Measurements from ENCODE around the gene SNPH.

SNPH gene

DNA sequence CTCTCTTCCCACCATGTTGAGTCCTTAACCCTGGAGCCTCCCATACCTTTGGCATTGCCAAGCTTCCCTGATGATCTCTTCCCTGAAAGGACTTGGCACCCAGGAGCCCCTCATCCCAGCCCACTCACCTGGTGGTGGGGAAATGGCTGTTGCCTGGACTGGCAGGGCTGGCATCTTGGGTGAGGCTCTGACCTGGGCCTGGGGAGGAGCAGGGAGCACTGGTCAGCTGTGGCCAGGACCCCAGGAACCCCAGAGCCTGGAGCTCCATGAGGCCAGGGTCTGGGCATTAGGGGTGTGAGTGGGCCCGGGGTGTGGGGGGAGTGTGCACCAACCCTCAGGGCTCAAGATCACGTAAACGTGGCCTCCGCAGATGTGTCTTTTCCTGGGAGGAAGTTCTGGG, 53.4 kb downstream of the SNPH start:
- Mint-ChIP-seq H3K27me3 (no peaks in the 10 kb centered on the region), H3K4me3 (no peak overlapping the region), H3K27ac (no peak overlapping the region), H3K9me3 (no peaks in the 10 kb centered on the region), H3K4me1 (peaks cover 21% of the 10 kb centered on the region)
- ATAC-seq (no peak), DNase-seq (no peak)

DNA sequence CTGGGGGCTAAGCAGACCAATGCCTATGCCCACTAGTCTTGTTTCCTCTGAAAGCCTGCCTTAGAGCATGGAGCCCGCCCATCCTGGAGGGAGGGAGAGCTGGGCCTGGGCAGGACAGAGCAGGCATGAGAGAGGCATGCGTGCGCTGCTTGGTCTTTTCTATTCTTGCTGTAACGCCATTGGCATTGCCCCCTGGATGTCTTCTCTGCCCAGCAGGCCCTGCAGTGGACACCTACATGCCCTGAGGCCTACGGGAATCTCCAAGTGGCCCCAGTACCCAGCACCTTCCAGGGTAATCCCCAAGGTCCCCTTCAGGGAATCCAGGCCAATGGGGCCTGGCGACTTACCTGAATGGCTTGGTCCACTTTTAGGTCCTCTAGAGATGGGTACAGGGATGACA, 53.9 kb downstream of the SNPH start:
- H3K27ac Mint-ChIP-seq: no peak overlapping the region
- no peaks in the 10 kb centered on the region for H3K27me3 Mint-ChIP-seq
- no peaks in the 10 kb centered on the region for H3K9me3 Mint-ChIP-seq
- H3K4me1 Mint-ChIP-seq: peaks cover 21% of the 10 kb centered on the region
- no peak for DNase-seq
- no peak overlapping the region for H3K4me3 Mint-ChIP-seq
- no peak for ATAC-seq

DNA sequence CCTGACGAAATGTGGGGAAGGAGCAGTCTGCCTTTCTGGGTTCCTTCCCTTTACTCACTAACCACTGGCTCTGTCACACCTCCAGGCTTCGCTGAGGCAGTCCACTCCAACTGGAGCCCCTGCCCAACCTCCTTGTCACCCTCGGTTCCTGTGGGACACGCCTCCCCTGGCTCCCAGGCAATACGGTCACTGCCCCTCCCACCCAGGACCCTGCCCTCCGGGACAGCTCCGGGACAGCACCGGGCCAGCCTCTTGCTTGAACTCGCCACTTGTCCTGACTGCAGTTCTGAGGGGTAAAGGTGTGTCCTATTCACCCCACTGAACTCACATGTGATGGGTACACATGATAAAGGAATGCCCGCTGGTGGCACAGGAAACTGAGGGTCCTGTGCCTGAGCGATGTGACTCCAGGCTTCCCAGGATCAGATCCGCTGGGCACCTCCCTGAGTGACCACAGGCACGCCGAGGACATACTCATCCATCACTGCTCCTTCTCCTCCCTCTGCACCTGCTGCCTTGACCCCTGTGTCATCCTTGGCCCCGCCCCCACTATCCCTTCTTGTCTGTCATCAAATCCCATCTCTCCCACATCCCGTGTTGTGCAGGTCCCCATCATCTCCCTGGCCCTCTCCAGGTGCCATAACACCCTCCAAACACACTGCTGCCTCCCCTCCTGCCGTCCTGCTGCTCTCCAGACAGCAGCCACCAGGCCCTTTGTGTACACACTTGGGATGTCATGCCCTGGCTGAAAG, 55.0 kb downstream of the SNPH start:
- no peak for DNase-seq
- no peak overlapping the region for H3K4me3 Mint-ChIP-seq
- H3K27me3 Mint-ChIP-seq: no peaks in the 10 kb centered on the region
- no peak overlapping the region for H3K27ac Mint-ChIP-seq
- peaks cover 21% of the 10 kb centered on the region for H3K4me1 Mint-ChIP-seq
- no peak for ATAC-seq
- H3K9me3 Mint-ChIP-seq: no peaks in the 10 kb centered on the region

DNA sequence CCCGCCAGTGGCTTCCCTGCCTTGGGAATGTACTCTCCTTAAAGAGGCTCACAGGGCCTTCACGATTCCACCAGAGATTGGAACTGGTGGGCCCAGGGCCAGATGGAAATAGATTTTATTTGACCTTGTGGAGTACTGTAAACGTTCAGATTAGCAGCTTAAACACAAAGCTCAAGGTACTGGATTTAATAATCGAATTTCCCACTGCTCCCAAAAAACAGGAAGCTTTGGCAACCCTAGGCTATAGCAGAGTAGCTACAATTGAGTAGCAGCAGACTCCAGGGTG, 55.5 kb downstream of the SNPH start:
- ATAC-seq (no peak), DNase-seq (no peak)
- H3K4me1 Mint-ChIP-seq: peaks cover 21% of the 10 kb centered on the region
- no peaks in the 10 kb centered on the region for H3K9me3 Mint-ChIP-seq
- H3K4me3 Mint-ChIP-seq: no peak overlapping the region
- no peak overlapping the region for H3K27ac Mint-ChIP-seq
- H3K27me3 Mint-ChIP-seq: no peaks in the 10 kb centered on the region

- ATAC-seq (no peak), DNase-seq (no peak)
- Mint-ChIP-seq H3K9me3 (no peaks in the 10 kb centered on the region), H3K4me1 (peaks cover 15% of the 10 kb centered on the region), H3K27ac (no peak overlapping the region), H3K4me3 (no peak overlapping the region), H3K27me3 (no peaks in the 10 kb centered on the region)
Measured at GRCh38 chr20:1322511-1323245, 56.6 kb downstream of the SNPH start.

- no peaks in the 10 kb centered on the region for H3K9me3 Mint-ChIP-seq
- no peaks in the 10 kb centered on the region for H3K27me3 Mint-ChIP-seq
- DNase-seq (no peak), ATAC-seq (no peak)
- no peak overlapping the region for H3K4me3 Mint-ChIP-seq
- peaks cover 9% of the 10 kb centered on the region for H3K4me1 Mint-ChIP-seq
- H3K27ac Mint-ChIP-seq: peak overlapping the region; percentile 23 to 57
Measured at GRCh38 chr20:1323256-1323655, 57.2 kb downstream of the SNPH start.

DNA sequence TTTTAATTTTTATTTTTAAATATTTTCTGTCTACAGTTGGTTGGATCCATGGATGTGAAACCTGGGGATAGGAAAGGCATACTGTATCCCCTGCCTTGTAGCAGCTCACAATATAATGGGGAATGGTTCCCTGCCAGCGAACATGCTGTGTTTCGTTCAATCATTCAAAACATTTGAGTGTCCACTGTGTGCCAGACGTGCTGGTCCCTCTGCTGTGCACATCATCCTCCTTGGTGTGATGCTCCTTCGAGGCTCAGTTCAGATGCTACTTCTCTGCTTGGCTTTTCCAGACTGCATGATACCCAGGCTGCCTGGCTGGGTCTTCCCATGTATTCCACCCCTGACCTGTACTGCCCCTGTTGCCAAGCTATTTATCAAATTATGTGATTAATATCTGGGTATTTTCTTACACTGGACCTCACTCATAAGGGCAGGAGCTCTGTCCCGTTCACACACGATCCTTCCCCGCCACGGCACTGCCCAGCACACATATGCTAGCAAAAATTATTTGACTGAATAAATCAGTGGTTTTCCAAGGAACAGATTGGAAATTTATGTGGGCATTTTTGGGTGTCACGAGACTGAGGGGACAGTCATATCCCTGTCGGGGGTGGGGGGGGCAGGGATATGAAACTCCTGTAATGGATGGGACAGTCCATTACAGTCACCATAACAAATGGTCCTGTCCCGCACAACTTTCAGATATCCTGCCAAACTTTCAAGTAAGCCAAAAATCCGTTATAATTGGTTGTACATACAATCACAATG, 57.9 kb downstream of the SNPH start:
- Mint-ChIP-seq H3K4me1 (peaks cover 2% of the 10 kb centered on the region), H3K9me3 (no peaks in the 10 kb centered on the region), H3K4me3 (no peak overlapping the region), H3K27me3 (no peaks in the 10 kb centered on the region), H3K27ac (no peak overlapping the region)
- ATAC-seq (no peak), DNase-seq (no peak)

DNA sequence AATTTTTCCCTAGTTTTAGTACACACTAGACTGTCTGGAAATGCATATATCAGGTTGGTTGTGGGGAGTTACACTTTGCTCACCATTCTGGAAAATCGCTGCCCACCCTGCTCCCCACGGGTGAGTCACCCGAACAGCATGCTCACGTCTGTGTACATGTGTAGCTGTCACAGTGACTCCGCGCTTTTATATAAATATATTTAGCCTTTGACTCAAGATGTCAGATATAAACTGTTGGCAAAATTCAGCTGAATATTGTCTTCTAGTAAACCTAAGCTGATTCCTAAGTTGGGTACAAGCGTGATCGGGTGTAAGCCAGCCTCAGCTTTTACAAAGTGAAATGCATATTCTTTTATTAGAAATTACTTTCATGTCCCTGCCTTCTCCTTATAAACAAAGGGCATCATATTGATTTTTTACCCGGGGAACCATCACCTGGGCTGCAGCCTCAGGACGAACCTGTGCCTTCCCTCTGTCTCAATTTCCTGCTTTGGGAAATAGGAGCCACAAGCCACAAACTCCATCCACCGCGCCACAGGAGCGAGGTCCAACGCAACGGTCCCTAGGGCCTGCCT, 58.6 kb downstream of the SNPH start:
- Mint-ChIP-seq H3K27me3 (no peaks in the 10 kb centered on the region), H3K4me3 (no peak overlapping the region), H3K9me3 (no peaks in the 10 kb centered on the region), H3K27ac (no peak overlapping the region), H3K4me1 (no peaks in the 10 kb centered on the region)
- peak in 1 of 2 donors; percentile 37 for DNase-seq
- ATAC-seq: no peak

DNA sequence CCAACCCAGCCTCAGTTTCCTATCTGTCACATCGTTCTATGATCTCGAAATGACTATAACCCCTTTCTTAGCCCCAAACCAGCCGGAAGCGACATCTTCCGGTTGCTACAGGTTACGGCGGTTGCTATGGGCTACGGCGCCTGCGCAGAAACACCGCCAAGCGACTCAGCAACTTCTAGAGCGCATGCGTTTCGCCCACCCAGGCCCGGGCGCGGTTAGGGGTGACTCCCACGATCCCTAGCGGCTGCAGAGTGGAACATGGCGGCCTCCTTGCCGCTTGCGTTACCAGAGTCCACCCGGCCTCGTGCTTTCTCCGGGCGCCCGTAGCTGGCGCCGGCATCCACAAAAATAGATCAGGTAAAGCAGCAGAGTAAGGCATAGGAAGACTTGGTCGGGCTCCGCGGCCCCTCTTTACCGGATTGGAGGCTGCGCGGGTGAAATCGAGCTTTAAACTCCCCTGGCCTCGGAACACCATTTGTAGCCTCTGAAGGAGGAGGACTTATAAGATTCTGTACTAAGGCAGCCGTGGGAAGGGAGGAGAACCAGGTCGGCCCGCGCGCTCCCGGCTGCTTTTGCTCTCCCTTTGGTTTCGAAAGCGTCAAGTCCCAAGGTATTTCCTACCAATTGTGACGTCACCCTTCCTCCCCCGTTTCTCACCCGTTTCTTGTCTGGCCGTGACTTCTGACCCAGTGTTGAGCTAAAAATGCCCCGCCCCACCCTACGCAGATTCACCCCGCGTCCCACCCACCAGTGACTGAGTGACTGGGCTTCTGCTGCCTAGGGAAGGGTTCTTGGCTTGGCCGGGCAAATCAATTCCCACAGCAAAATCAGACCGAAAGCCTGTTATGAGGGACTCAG, 59.3 kb downstream of the SNPH start:
- no peaks in the 10 kb centered on the region for H3K27me3 Mint-ChIP-seq
- no peaks in the 10 kb centered on the region for H3K4me1 Mint-ChIP-seq
- H3K9me3 Mint-ChIP-seq: no peaks in the 10 kb centered on the region
- H3K27ac Mint-ChIP-seq: no peak overlapping the region
- no peak overlapping the region for H3K4me3 Mint-ChIP-seq
- ATAC-seq (peak; percentile 90), DNase-seq (peak; percentile 98 to 99)

DNA sequence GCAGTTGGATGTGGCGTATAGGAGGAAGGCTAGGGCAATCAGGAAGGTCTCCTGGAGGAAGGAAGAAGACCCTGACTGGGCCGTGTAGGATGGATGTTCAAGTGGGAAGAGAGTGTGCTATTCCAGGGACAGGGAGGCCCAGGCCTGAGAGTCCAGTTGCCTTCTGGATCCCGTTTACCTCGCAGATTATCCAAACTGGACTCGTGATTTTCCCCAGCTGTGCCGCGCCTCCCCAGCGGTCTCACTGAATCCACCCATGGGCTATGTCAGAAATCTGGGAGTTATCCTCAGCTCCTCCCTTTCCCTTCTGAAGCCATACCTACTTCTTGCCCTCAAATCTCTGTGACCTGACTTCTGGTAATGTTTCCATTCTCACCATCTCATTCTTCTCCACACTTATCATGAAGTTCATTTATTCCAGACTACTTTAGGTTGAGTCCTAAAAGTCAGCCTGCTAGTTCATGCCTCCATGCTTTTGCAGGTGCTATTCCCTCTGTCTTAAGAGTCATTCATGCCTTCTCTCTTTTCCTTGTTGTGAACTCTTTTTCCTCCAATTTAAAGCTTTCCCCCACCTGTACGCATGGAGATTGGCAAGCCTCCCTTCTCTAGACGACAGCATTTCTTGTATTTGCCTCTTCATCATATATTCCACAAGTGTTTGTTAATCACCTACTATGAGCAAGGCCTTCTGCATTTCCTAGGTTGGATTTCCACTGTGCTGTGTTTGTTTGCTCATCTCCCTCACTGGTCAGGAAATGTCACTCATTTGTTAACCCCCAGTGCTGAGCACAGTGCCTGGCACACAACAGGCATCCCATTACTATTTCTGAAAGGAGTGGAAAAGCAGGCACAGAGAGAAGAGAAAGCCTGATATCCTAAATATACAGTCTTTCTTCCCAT, 60.2 kb downstream of the SNPH start:
- ATAC-seq: no peak
- no peak overlapping the region for H3K27ac Mint-ChIP-seq
- no peaks in the 10 kb centered on the region for H3K4me1 Mint-ChIP-seq
- H3K4me3 Mint-ChIP-seq: no peak overlapping the region
- no peaks in the 10 kb centered on the region for H3K27me3 Mint-ChIP-seq
- no peaks in the 10 kb centered on the region for H3K9me3 Mint-ChIP-seq
- peak in 1 of 2 donors; percentile 8 for DNase-seq

DNA sequence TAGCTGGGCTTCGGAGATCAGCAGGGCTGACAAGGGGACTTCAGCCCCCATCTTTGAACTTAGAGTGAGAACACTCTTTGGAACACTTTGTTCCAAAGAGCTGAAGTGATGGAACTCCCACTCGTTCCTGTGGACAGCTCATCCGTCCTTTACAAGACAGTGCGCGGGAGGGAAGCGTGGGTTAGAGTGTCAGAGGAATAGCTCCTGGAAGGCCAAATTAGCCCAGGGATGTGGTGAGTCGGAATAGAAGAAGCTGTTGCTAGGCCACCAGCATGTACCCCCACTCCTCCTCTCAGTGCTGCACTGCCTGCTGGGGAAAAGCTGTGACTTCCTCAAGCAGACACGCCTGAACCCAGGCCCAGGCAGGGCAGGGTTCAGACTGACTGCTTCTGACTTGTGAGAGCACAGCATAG, 61.2 kb downstream of the SNPH start:
- ATAC-seq: no peak
- Mint-ChIP-seq H3K27ac (peak overlapping the region in 1 of 2 donors; percentile 47), H3K4me1 (no peaks in the 10 kb centered on the region), H3K4me3 (peak overlapping the region in 1 of 2 donors; percentile 14), H3K27me3 (no peaks in the 10 kb centered on the region), H3K9me3 (no peaks in the 10 kb centered on the region)
- peak in 1 of 2 donors; percentile 14 for DNase-seq

DNA sequence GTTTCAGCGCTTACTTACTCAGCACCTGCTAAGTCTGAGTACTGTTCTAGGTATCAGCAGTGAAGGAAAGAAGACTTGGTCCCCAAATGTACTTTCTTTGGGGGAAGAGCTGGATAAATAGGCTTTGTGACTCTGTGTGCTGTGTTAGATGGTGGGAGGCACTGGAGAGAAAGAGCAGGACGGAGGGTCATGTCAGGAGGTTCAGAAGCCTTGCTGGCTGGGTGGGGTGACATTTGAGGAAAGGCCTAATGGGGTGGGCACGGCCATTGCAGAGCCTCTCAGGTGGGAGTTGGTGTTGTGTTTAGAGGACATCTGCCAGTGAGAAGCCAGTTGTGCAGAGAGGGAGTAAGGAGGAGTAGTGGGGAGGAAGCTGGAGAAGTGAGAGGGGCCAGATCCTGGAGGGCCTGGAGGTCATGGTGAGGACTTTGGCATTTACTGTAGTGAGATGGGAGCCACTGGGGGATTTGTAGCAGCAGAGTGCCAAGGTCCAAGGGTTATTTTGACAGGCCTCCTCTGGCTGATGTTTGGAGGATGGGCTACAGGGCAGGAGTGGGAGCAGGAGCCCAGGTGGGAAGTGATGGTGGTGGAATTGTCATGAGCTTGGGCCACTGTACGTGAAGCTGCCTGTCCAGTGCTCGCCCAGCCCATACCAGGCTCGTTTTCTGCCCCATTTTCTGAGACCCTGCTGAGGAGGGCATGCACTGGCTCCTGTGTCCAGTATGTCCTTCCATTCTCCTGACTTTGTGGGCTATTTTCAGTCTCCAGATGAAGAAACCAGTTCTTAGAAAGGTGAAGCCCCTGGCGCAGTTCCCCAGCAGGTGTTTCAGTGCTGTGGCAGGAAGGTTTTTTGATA, 62.0 kb downstream of the SNPH start:
- ATAC-seq (no peak), DNase-seq (peak in 1 of 2 donors; percentile 5)
- peaks cover 5% of the 10 kb centered on the region for H3K4me1 Mint-ChIP-seq
- H3K27ac Mint-ChIP-seq: peak overlapping the region; percentile 3 to 47
- H3K27me3 Mint-ChIP-seq: no peaks in the 10 kb centered on the region
- peak overlapping the region in 1 of 2 donors; percentile 14 for H3K4me3 Mint-ChIP-seq
- H3K9me3 Mint-ChIP-seq: no peaks in the 10 kb centered on the region

DNA sequence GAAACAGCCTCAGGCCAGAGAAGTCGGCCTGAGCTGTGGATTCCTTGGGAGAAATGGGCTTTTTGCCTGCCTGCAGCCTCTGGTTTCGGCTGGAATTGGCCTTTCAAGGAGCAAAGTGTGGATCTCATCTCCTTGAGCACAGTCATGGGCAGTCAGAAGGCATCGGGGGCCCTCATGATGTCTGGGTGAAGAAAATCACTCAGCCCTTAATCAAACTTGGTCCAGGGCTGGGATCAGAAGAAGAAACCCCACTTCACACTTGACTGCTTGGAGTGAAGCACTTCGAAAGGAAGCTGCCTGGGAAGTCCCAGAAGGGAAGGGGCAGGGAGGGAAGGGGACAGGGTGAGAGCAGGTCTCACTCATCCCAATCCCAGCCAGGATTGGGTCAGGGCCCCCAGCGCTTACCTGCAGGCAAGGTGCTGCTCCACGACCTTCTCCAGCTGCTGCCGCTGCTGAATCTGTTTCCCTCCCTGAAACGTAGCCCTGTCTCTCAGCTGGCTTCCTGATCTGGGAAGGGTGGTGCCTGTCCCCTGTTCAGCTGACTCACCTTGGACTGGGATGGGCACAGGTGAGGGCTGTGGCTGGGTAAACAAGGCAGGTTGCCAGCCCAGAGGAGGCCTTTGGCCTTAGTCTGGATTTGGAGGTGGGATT, 62.7 kb downstream of the SNPH start, which contains the start of gene SDCBP2:
Gene SDCBP2 (minus strand): TSS at position 460 of the 651 bp plus-strand sequence. CDS start 8,723 bp downstream, outside the sequence.
- ATAC-seq: no peak
- no peaks in the 10 kb centered on the region for H3K9me3 Mint-ChIP-seq
- H3K27ac Mint-ChIP-seq: peak within 1 kb of the TSS; percentile 79 to 84

More for the DNA sequence above, 62.7 kb downstream of the SNPH start, which contains the start of gene SDCBP2:
- peak in 1 of 2 donors; percentile 7 for DNase-seq
- Mint-ChIP-seq H3K4me3 (peak within 1 kb of the TSS; percentile 63 to 66), H3K27me3 (no peaks in the 10 kb centered on the region), H3K4me1 (peaks cover 13% of the 10 kb centered on the region)
